ENCODE measurements around the gene UFSP2. TPM values are rescaled to one million over a fixed set of nuclear protein-coding genes. Genes with fewer than 3 reads are reported as not detected.
A peak's percentile ranks its signal among the peaks of the same experiment; 100 is the strongest.

The UFSP2 gene
- total RNA-seq, 4 donors from 2014 or later, result 36.3 to 56.5 (median 40.1) TPM

DNA sequence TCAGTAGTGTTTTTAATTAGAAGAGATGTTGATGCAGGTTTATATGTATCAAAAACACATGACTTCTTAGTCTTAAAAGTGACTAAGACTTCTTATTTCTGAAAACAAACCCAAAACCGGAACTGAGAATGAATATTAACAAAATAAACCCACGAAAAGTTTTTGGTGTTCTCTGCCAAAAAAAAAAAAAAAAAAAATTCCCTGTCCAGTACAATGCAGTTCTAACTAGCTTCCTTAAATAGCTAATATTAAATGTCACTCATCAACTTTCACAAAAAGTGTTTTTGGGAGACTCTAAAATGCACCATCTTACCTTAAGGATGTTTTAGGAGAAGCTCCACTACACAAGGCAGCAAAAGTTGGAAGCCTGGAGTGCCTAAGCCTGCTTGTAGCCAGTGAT lies 27.1 kb downstream of the UFSP2 start:
- no peaks in the 10 kb centered on the region for H3K9me3 ChIP-seq
- no peak for DNase-seq
- peaks cover 22 to 27% of the 10 kb centered on the region in 2 donors for H3K4me1 ChIP-seq
- H3K27ac ChIP-seq, result peak overlapping the region; percentile 98 to 100 (median 100)
- H3K36me3 ChIP-seq, result peaks cover 4 to 44% of the 10 kb centered on the region in 2 donors
- no peak for ATAC-seq
- no peak for TF ChIP-seq CTCF (IDR thresholded peaks at IDR 0.05 in 4 of 5, conservative IDR thresholded peaks at IDR 0.05 in 1 of 5)
- TF ChIP-seq POLR2A (IDR thresholded peaks at IDR 0.05), result no peak
- intact Hi-C loops (cut with DNase I; ENCODE audit: low total_unique reads) (loop anchor here (1.0 to 10.0 kb wide), 6 partner anchors 72 to 1894 kb away; partner anchors contain the start of genes ACSL1 and ING2), in situ Hi-C loops (cut with MboI; ENCODE audit: low sequenced_read_pairs in 4 of 4) (loop anchor here in 3 of 4 donors (10.0 to 25.0 kb wide), 2 partner anchors 186 to 194 kb away; partner anchors contain the start of genes CFAP97 (in 3 of the 3) and SNX25 (in 3 of the 3))
- no peak overlapping the region for H3K4me3 ChIP-seq
- H3K27me3 ChIP-seq, result no peaks in the 10 kb centered on the region

DNA sequence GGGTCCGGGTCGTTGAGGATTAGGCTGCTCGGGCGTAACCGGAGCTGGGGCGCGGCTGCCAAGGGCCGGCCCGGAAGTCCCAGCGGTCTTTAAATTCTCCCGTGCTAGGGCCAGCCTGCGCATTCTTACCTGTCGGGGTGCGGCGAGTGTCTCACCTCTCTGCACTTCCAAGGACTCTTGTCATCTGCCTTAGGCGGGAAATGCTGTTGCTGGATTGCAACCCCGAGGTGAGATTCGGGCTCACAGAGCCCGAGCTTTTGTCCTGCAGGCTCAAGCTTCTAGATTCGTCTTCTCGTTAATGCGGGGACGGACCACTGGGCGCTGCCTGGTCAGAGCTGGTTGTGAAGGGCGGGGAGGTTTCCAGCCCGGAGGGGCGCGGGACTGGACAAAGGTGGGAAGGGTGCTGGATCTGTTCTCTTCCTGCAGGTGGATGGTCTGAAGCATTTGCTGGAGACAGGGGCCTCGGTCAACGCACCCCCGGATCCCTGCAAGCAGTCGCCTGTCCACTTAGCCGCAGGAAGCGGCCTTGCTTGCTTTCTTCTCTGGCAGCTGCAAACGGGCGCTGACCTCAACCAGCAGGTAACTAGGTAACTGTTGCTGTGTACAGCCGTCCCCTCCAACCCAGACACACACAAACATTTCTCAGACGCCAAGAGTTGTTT lies 28.9 kb downstream of the UFSP2 start, which contains the start of gene ANKRD37:
TSS of gene ANKRD37 (plus strand) at position 118 of the 662 bp plus-strand sequence. CDS start at position 201, 83 bp downstream.
- H3K4me3 ChIP-seq, result peak within 1 kb of the TSS; percentile 83 to 95 (median 90)

DNA sequence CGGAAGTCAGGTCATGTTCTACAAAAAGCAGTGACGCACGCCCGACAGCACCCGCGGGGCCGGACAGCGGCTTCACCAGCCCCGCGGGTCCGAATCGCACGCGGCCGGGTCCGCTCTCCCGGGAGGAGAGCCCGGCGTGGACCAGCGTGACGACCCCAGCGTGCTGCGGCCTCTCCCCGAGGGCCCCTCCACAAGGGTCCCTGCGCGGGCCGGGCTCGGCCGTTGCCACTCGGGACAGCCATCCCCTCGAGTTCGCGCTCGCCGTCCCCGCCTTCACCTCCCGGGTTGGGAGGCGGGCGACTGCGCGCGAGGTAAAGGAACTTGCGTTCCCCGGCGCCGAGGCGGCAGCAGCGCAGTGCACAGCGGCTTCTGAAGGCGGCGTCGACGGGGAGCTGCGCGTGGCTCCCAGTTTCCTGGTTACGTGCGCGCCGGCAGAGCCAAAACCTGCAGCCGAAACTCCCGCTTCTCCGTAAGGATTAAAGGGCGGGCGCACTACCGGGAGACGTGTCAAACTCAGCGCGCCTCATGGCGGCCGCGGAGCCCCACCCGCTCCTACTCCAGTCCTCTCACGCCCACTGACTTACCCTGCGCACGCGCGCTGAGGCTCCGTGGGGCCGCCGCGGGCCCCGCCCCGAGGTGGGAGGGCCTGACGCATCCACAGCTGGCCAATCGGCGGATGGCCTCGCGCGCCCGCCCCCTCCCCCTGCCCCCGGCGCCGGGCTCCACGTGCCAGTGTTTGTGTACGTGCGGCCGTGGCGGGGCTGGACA lies 29.6 kb downstream of the UFSP2 start:
- Histone ChIP-seq H3K27ac (peak overlapping the region; percentile 98 to 100 (median 100)), H3K4me1 (peaks cover 22 to 28% of the 10 kb centered on the region in 2 donors), H3K36me3 (peaks cover 0 to 19% of the 10 kb centered on the region in 2 donors), H3K4me3 (peak overlapping the region; percentile 83 to 95 (median 90)), H3K9me3 (no peaks in the 10 kb centered on the region), H3K27me3 (no peaks in the 10 kb centered on the region)
- TF ChIP-seq CTCF (IDR thresholded peaks at IDR 0.05 in 4 of 5, conservative IDR thresholded peaks at IDR 0.05 in 1 of 5) (peak in 1 of 5 experiments; percentile 17), POLR2A (IDR thresholded peaks at IDR 0.05) (peak; percentile 88 to 94)
- intact Hi-C loops (cut with DNase I; ENCODE audit: low total_unique reads) (loop anchor here (1.0 to 10.0 kb wide), 8 partner anchors 29 to 1891 kb away; partner anchors contain the start of genes ACSL1, ING2, SLC25A4 and SNX25), in situ Hi-C loops (cut with MboI; ENCODE audit: low sequenced_read_pairs in 4 of 4) (loop anchor here in 3 of 4 donors (10.0 to 25.0 kb wide), 2 partner anchors 184 to 191 kb away; partner anchors contain the start of genes CFAP97 (in 3 of the 3) and SNX25 (in 3 of the 3))
- DNase-seq (peak; percentile 95 to 98), ATAC-seq (peak; percentile 87 to 92)

More for the DNA sequence above, 28.9 kb downstream of the UFSP2 start, which contains the start of gene ANKRD37:
- intact Hi-C loops (cut with DNase I; ENCODE audit: low total_unique reads), result loop anchor here (1.0 to 10.0 kb wide), 8 partner anchors 28 to 1892 kb away; partner anchors contain the start of genes ACSL1, ING2, SLC25A4 and SNX25
- TF ChIP-seq CTCF (IDR thresholded peaks at IDR 0.05 in 4 of 5, conservative IDR thresholded peaks at IDR 0.05 in 1 of 5), result no peak
- TF ChIP-seq POLR2A (IDR thresholded peaks at IDR 0.05), result no peak
- Histone ChIP-seq H3K9me3 (no peaks in the 10 kb centered on the region), H3K4me1 (peaks cover 22 to 28% of the 10 kb centered on the region in 2 donors), H3K27me3 (no peaks in the 10 kb centered on the region), H3K36me3 (peaks cover 0 to 26% of the 10 kb centered on the region in 2 donors), H3K27ac (peak within 1 kb of the TSS; percentile 98 to 100 (median 100))
- DNase-seq (peak; percentile 14 to 52), ATAC-seq (peak; percentile 1 to 21)
- in situ Hi-C loops (cut with MboI; ENCODE audit: low sequenced_read_pairs in 4 of 4), result loop anchor here in 3 of 4 donors (10.0 to 25.0 kb wide), 2 partner anchors 185 to 192 kb away; partner anchors contain the start of genes CFAP97 (in 3 of the 3) and SNX25 (in 3 of the 3)

DNA sequence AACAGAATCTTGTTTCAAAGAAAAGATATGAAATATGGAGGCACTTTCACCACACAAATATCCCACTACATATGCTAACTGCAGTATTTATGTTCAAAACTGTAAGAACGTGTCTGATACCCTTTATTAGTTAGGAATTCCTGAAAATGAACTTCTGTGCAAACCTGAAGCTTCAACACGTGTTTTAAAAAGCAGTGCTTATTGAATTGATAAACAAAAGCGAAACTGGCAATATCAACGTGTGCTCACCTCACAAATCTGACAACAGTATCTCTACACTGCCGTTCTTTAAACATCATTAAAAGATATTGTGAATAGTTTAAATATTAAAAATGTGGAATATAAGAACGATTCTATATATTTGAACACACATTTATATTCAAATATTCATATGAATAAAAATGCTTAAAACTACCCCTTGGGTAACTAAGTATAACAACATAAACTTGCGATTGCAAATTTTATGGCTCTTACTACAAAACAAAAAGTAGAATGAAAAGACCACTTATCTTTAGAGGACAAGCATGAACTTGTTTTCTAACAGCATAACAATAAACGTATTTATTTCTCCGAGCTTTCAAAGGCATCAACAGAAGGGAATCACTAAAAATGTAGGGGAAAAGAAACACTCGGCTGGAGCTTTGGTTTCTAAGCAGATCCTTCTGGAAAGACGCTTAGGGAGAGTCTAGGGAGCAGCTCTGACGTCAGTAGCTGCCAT lies 30.4 kb downstream of the UFSP2 start, which contains the start of gene LRP2BP:
TSS of gene LRP2BP (minus strand) at position 687 of the 718 bp plus-strand sequence. CDS start 17,738 bp downstream, outside the sequence.
- no peaks in the 10 kb centered on the region for H3K9me3 ChIP-seq
- DNase-seq (no peak), ATAC-seq (no peak)
- H3K36me3 ChIP-seq, result peaks cover 0 to 12% of the 10 kb centered on the region in 2 donors
- intact Hi-C loops (cut with DNase I; ENCODE audit: low total_unique reads) (loop anchor here (10.0 kb wide), 5 partner anchors 199 to 1891 kb away; partner anchors contain the start of genes ACSL1 and ING2), in situ Hi-C loops (cut with MboI; ENCODE audit: low sequenced_read_pairs in 4 of 4) (loop anchor here in 3 of 4 donors (10.0 to 25.0 kb wide), 2 partner anchors 183 to 191 kb away; partner anchors contain the start of genes CFAP97 (in 3 of the 3) and SNX25 (in 3 of the 3))
- H3K27ac ChIP-seq, result peak within 1 kb of the TSS; percentile 98 to 100 (median 100)
- H3K27me3 ChIP-seq, result no peaks in the 10 kb centered on the region
- peak within 1 kb of the TSS; percentile 83 to 95 (median 90) for H3K4me3 ChIP-seq
- TF ChIP-seq POLR2A (IDR thresholded peaks at IDR 0.05) (no peak), CTCF (IDR thresholded peaks at IDR 0.05 in 4 of 5, conservative IDR thresholded peaks at IDR 0.05 in 1 of 5) (no peak)
- peaks cover 22 to 28% of the 10 kb centered on the region in 2 donors for H3K4me1 ChIP-seq

Data from gastrocnemius medialis (tissue), 4 donors.